ENCODE measurements around the gene GLG1. TPM values are rescaled to one million over a fixed set of nuclear protein-coding genes. Genes with fewer than 3 reads are reported as not detected.

The GLG1 gene
- total RNA-seq, 1 donor from 2014 or later, result 153 TPM

- no peaks in the 10 kb centered on the region for H3K27me3 ChIP-seq (ENCODE audit: insufficient read depth, low read length)
- no peaks in the 10 kb centered on the region for H3K36me3 Mint-ChIP-seq (ENCODE audit: low read depth, unreplicated experiment)
- FAIRE-seq (no peak), DNase-seq (ENCODE audit: low read depth) (no peak)
- no peak overlapping the region for H3K4me3 ChIP-seq (ENCODE audit: insufficient read depth, low read depth, low read length)
- no peaks in the 10 kb centered on the region for H3K27me3 Mint-ChIP-seq (ENCODE audit: low read depth, unreplicated experiment)
- no peak overlapping the region for H3K9ac ChIP-seq (ENCODE audit: low read length)
- no peak overlapping the region for H3K4me2 ChIP-seq (ENCODE audit: low read length)
- no peak overlapping the region for H3K27ac Mint-ChIP-seq (ENCODE audit: unreplicated experiment)
- peaks cover 98% of the 10 kb centered on the region for H3K79me2 ChIP-seq (ENCODE audit: insufficient read depth, low read length)
- peaks cover 11% of the 10 kb centered on the region for H3K4me1 ChIP-seq (ENCODE audit: insufficient read depth, low read length)
- no peaks in the 10 kb centered on the region for H3K9me3 ChIP-seq (ENCODE audit: insufficient read depth, low read depth, low read length)
- no peaks in the 10 kb centered on the region for H3K9me3 Mint-ChIP-seq (ENCODE audit: unreplicated experiment)
- no peak overlapping the region for H3K27ac ChIP-seq (ENCODE audit: low read depth, low read length)
- peaks cover 25% of the 10 kb centered on the region for H3K4me1 Mint-ChIP-seq (ENCODE audit: low read depth, unreplicated experiment)
- H2AFZ ChIP-seq (ENCODE audit: low read depth, low read length), result no peak overlapping the region
- H3K4me3 Mint-ChIP-seq (ENCODE audit: unreplicated experiment), result no peak overlapping the region
- peaks cover 97% of the 10 kb centered on the region for H4K20me1 ChIP-seq (ENCODE audit: insufficient read depth, low read length)
- TF ChIP-seq EZH2 (IDR thresholded peaks at IDR 0.05; ENCODE audit: insufficient read depth, low read length) (no peak), CTCF (IDR thresholded peaks at IDR 0.05; ENCODE audit: insufficient read depth, low read depth, low read length) (no peak)
- H3K36me3 ChIP-seq (ENCODE audit: insufficient read depth, low read length), result peaks cover 3% of the 10 kb centered on the region
These were observed 32.8 kb downstream of the GLG1 start for GRCh38 chr16:74574146-74574545.

GRCh38 chr16:74573622-74574021, 33.3 kb downstream of the GLG1 start:
- H3K27me3 Mint-ChIP-seq (ENCODE audit: low read depth, unreplicated experiment), result no peaks in the 10 kb centered on the region

More at GRCh38 chr16:74573622-74574021, 33.3 kb downstream of the GLG1 start:
- H3K36me3 ChIP-seq (ENCODE audit: insufficient read depth, low read length), result peaks cover 3% of the 10 kb centered on the region
- DNase-seq (ENCODE audit: low read depth), result no peak
- no peak overlapping the region for H3K4me3 ChIP-seq (ENCODE audit: insufficient read depth, low read depth, low read length)
- no peak overlapping the region for H3K4me2 ChIP-seq (ENCODE audit: low read length)
- no peak overlapping the region for H3K27ac ChIP-seq (ENCODE audit: low read depth, low read length)
- no peak overlapping the region for H3K9ac ChIP-seq (ENCODE audit: low read length)
- Mint-ChIP-seq H3K9me3 (ENCODE audit: unreplicated experiment) (no peaks in the 10 kb centered on the region), H3K4me3 (ENCODE audit: unreplicated experiment) (no peak overlapping the region), H3K36me3 (ENCODE audit: low read depth, unreplicated experiment) (no peaks in the 10 kb centered on the region), H3K27ac (ENCODE audit: unreplicated experiment) (no peak overlapping the region), H3K4me1 (ENCODE audit: low read depth, unreplicated experiment) (peaks cover 25% of the 10 kb centered on the region)
- H4K20me1 ChIP-seq (ENCODE audit: insufficient read depth, low read length), result peaks cover 97% of the 10 kb centered on the region
- no peaks in the 10 kb centered on the region for H3K9me3 ChIP-seq (ENCODE audit: insufficient read depth, low read depth, low read length)
- no peak for FAIRE-seq
- H3K4me1 ChIP-seq (ENCODE audit: insufficient read depth, low read length), result peaks cover 7% of the 10 kb centered on the region
- H2AFZ ChIP-seq (ENCODE audit: low read depth, low read length), result no peak overlapping the region
- H3K27me3 ChIP-seq (ENCODE audit: insufficient read depth, low read length), result no peaks in the 10 kb centered on the region
- H3K79me2 ChIP-seq (ENCODE audit: insufficient read depth, low read length), result peaks cover 98% of the 10 kb centered on the region
- TF ChIP-seq CTCF (IDR thresholded peaks at IDR 0.05; ENCODE audit: insufficient read depth, low read depth, low read length) (no peak), EZH2 (IDR thresholded peaks at IDR 0.05; ENCODE audit: insufficient read depth, low read length) (no peak)
